GM12878 (cell line): ENCODE measurements around the gene CACUL1.
"Not testable (repeated sequence)": the region's sequence is repeated elsewhere in the genome, so short reads cannot be mapped to it uniquely, and the experiment has no call there.

ENCODE experiments used
- POLR2AphosphoS5 ChIP-seq: IDR thresholded peaks from 2 replicates; pipeline ENCODE4 v1.6.1; 2011; ENCODE audit warnings: mild to moderate bottlenecking, low read length, inconsistent platforms
- SMC3 ChIP-seq: IDR thresholded peaks from 2 replicates; pipeline ENCODE4 v1.6.1; 2011; ENCODE audit warnings: low read length, improper control_type of control experiment, borderline replicate concordance
- TBL1XR1 ChIP-seq: IDR thresholded peaks from 2 replicates; pipeline ENCODE4 v1.6.1; 2012; ENCODE audit warnings: low read depth, low read length, improper control_type of control experiment

GRCh38 chr10:118794971-118795370 lies 40.2 kb upstream of the CACUL1 start:
- TF ChIP-seq POLR2AphosphoS5, TBL1XR1, SMC3: not testable (repeated sequence)
